GM21360 (cell line): ENCODE measurements around the gene TUBA1A.
"Not testable (repeated sequence)": the region's sequence is repeated elsewhere in the genome, so short reads cannot be mapped to it uniquely, and the experiment has no call there.

ENCODE experiments used
- ATAC-seq: cut with Tn5 transposase; IDR thresholded peaks from one replicate; pipeline ENCODE4 v1.9.1; 2021; ENCODE audit warnings: mild to moderate bottlenecking, moderate library complexity; ENCODE audit not compliant: unreplicated experiment

TUBA1A gene

DNA sequence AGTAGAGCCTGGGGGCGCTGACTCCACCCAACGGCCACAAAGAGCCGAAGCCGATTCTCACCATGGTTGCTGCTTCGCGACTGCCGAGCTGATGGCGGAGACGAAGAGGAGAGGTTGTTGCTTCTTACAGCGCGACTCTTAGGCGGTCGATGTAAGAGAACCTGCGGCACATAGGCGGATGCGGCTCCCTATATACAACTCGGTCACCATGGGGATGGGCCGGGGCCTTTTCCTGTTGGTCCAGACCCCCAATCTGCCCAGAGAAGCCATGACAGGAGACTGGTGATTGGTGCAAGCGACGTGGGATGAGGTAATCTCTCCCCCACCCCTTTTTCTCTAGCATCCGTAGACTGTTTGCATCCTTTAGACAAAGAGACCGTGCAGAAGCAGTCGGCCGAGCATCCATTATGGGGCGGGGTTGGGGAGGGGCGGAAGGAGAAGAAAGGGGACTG is at the start of gene TUBA1A:
Gene TUBA1A (minus strand): TSS at position 165 of the 452 bp plus-strand sequence. CDS start 101 bp downstream, at position 64.
- ATAC-seq, result peak; percentile 86

DNA sequence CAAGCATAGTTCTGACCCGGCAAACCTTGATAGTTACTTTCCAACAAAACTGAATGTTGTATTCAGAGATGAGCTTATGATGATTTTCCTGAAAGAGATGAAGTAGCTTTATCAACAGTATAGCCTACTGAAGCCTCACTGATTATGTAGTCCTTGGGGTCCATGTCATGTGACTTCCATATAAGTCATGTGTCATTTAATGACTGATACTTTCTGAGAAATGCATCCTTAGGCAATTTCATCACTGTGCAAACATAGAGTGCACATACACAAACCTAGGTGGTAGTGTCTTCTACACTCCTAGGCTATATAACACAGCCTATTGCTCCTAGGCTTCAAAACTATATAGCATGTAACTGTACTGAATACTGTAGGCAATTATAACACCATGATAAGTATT is 47.5 kb upstream of the TUBA1A start:
- no peak for ATAC-seq

DNA sequence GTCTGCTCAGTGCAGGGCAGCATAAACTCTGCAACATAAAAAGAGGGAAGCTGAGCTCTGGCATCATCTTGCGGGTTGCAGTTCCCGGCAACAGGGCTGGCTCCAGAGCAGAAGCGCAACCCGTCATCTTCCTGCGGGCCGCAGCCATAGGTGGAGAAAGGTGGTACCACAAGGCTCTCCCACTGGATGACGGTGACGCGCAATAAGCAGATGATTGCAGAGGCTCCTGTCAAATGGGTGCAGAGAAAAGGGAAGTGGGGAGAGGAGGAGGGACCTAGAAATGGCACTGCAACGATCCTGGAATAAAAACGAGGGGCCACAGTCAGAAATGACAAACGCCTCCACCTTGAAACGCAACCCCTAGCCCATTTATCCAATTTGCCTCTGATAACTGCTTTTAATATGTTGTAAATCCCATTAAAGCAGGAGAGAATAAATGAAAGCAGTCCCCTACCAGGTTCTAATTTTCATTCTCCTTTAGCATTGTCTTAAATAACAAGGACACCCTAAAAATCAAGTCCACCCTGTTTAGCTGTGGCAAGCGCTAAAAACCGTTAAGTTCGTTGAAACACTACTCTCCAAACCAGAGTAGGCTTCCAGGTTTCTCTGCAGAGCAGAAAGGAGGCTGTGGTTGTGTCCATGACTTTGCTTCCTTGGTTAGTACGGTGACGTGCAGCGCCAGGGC is 45.1 kb upstream of the TUBA1A start:
- ATAC-seq, result peak; percentile 55

DNA sequence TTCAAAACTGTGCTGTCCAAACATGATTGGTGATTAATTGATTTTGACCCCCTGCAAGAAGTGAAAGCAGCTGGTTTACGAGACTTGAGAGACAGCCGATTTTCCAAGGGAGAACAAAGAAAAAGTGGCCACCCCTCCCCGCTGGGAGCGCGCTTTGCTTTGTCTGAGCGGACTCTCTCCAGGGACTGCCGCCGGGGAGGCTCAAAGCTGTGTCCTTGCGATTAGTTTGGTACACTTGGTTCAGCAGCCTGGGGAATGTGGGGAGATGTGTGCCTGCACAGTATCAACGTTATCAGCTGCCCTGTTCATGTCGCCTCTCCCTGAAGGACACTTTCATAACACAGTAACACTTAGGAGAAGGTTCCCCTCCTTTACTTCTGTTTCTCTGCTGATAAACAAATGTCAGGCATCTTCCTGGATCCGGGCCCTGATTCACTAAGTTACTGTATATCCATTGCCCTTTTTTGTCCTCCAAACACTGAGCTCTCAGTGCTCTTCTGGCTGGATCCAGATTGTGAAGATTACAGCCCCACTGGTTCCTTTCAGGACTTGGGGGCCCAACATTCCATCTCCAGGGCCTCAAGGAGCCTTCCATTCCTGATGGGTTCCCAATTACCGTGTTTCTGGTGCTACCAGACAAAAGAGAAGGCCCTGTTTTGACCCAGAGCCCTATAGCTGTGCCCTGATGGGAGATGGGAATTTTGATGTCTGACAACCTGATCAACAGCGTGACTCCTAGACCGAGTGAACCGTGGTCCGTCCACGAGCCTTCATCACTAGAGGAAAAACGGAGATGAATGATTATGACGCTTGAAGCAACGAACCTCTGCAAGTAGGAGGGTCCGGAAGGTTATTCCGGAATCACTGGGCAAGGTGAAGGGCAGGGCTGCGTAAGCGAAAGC is 44.3 kb upstream of the TUBA1A start:
- no peak for ATAC-seq

DNA sequence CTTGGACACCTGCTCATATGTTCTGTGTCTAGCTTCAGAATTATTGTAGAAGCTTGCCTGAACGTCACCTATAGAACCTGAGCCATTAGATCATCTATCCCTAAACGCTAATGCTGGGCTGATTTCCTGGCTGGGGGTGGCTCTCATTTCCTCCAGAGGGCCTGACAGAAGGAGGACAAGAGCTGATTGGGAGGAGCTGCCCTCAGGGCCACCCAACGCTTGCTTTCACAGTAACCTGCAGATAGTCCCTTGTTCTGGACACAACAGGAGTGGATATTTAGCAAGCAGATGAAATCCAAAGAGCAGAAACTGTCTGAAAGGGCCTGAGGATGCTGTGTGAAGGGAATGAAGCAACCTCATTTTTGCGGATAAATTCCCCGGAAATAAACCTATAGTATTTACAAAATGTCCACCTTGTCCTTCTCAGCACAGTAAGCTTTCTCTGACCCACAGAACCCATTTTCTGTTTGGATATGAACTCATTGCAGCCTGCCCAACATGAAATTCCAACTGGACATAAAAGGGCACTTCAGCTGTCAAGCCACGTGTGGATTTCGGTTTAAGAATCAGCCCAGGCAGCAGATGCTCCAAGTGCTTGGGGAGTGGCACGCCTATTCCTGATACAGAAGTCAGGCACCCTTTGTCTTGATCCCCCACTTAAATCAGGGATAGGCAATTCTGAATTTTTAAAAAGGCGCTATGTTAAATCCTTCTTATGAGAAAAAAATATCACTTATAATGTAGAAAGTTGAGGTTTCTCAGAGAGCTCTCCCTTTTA is 43.2 kb upstream of the TUBA1A start:
- ATAC-seq, result no peak

DNA sequence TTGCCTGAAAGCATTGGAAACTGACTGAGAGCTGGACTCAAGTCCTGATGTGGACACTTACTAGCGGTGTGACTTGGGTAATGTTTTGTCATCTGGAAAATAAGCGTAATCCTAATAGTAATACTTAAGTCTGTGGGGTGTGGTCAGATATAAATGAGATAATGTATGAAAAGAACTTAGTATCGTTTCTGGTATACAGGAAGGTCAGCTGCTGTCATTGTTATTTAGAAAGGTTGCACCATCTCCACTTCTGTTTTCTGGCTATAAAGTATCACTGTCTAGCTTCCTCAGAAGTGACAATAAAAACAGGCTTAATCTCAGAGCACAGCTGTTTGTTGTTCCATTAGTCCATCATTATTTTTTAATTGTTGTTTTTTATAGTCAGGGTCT is 41.9 kb upstream of the TUBA1A start:
- no peak for ATAC-seq

DNA sequence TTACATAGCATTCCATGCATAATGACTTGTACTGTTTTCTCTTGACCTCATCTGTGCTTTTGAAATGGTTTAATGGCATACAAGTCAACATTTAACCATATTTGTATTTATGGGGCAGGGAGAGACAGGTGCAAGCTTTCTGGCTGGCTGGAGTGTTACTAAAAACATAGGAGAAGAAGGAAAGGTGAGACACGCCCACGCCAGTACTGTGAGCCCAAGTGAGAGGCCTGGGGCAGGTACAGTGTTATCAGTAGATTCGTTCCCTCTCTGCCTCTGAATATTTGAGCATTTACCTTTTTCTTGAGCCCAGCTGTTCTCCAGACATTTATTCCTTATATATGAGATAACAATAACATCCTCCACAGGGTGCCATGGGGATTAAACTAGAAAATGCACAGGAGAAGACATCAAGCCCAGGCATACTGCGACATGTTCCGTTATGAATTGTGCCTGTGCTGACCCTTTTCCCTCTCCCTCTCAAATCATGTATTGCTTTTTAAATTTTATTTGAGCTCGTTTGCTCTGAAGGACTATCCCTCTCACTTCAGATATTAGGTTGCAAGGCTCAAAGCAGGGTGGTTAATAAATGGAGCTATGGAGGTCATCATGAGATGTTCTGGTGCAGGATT is 41.4 kb upstream of the TUBA1A start:
- ATAC-seq, result no peak

DNA sequence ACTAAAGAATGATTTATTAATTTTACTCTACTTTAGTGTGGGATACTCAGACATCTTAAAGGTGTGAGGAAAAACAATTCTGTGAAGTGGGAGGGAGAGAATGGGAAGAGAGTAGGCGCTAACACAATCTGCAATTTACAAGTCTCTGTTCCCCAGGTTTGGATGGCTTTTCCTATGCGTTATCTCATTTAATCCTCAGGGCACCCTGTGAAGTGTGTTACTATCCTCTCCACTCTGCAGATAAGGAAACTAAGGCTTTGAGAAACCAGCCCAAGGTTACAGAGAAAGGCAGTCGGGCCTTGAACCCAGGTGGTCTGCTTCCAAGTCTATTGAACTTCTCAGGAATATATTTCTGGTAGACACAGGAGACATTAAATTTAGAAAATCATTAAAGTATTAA is 39.8 kb upstream of the TUBA1A start:
- ATAC-seq, result no peak

DNA sequence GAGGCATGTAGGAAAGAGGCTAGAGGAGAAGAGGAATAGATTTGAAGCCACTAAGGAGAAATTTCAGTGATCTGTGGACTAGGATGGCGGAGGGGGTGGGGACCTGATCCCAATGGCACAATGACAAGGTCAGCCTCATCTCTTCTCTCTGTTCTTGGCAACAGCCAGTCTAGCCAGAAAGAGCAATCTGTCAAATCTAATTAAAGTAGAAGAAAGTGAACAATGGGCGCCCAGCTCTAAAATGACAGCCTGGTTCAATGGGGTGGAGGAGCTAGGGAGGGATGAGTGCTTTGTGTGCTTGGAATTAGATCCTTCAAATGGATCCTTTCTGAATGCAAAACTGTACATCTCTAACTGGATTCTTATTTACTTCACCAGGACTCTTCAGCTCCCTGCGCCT is 38.8 kb upstream of the TUBA1A start:
- no peak for ATAC-seq

DNA sequence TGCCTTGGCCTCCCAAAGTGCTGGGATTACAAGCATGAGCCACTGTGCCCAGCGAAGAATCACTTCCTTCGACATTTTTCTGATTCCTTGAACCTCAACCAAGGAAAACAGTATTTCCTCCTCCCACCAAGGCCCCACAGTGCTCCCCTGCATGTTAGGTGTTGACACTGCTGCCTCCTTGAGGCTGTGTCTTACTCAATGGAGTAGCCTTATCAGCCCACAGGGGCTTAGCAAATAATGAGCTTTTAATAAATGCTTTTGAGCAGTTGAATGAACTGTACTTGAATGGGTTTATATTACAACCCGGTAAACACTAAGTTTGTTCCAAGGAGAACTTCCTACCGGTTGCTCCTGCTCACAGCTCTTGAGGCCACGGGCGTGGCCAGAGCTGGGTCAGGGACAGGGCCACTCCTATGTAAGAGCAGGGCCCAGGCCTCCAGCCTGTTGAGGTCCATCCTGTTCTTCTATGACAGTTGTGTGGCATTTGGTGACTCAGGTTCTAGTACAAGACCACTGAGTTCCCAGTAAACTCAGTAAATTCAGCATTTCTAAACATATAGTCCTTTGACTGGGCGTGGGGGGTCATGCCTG is 36.8 kb upstream of the TUBA1A start:
- no peak for ATAC-seq

DNA sequence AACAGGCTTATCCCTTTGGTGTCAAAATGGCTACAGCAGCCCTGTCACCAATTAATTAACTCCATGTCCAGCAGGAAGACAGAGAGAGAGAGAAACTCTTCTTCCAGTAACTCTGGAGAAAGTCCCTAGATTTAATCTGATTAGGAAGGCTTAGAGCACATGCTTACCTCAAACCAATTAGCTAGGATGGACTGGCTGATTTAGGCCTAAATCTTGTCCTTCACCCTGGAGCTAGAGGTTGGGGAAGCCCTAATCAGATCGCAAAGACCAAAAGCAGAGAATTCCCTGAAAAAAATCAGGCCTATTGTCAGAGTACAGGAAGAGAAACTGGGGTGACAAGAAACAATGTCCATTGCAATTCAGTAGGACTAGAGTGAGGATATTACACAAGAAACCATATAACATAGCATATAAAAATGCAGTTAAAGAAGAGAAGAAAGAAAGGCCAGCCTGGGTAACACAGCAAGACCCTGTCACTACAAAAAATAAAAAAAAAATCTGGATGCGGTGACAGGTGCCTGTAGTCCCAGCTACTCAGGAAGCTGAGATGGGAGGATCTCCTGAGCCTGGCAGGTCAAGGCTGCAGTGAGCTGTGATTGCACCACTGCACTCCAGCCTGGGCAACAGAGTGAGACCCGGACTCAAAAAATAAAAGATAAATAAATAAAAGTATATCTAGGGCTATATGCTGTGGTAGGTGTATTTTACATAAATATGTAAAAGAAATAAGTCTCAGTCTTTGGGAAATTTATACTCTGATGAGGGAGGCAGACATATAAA is 34.9 kb upstream of the TUBA1A start:
- ATAC-seq, result no peak

DNA sequence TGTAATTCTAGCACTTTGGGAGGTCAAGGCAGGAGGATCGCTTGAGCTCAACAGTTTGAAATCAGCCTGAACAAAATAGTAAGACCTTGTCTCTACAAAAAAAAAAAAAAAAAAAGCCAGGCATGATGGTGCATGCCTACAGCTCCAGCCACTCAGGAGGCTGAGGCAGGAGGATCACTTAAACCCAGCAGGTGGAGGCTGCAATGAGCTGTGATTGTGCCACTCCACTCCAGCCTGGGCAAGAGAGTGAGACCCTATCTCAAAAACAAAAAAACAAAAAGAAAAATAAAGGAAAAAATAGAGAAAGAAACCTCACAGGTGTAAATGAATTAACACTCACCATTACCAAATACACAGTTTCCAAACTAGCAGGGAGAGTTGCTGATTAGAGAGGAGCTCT is 34.2 kb upstream of the TUBA1A start:
- no peak for ATAC-seq

DNA sequence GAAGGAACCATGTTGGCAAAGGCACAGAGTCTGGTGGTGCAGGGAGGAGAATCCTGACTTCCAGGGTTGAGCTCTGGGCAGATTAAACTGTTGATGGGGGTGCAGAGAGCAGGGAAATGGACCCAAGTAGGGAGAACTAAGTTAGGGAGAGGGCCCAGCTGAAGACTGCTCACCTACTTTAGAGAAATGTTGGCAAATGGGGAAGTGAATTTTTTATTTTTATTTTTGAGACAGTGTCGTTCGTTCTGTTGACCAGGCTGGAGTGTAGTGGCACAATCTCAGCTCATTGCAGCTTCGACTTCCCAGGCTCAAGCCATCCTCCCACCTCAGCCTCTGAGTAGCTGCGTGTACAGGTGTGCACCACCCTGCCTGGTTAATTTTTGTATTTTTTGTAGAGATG is 32.1 kb upstream of the TUBA1A start:
- no peak for ATAC-seq

DNA sequence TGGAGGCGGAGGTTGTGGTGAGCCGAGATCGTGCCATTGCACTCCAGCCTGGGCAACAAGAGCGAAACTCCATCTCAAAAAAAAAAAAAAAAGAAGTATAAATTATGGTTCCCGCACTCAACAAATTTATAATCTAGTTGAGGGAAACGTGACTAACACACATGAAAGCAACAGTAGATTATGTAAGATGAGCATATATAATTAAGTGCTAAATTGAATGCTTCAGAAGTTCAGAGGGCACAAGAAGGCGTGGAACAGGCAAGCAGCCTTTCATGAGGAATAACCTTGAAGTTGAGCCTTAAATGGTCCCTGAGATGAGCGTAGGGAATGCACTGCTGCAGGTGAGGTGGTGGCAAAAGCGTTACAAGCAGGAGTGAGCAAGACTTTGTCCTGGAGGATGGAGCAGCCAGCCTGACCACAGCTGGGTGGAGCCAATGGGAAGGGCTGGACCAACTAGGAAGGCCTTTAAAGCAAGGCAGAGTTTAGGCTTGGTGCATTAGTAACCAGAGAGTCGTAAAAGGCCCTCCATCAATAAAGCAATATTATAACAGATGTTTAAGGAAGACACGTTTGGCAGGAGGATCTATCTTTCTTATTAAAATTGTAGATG is 30.6 kb upstream of the TUBA1A start:
- ATAC-seq, result no peak

DNA sequence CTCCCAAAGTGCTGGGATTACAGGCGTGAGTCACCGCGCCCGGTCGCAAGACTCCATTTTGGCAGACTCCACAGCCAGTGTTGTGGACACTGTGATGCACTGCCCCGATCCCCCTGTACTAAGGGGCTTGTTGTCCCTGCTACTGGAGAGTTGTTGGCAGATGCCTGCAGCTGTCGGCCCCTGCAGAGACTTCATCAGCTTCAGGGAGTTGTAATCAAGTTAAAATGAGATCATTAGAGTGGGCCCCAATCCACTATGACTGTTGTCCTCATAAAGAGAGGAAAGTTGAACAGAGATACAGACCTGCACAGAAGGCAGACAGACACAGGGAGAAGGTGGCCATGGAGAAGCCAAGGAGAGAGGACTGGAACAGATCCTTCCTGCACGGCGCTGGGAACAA is 23.7 kb upstream of the TUBA1A start:
- no peak for ATAC-seq

DNA sequence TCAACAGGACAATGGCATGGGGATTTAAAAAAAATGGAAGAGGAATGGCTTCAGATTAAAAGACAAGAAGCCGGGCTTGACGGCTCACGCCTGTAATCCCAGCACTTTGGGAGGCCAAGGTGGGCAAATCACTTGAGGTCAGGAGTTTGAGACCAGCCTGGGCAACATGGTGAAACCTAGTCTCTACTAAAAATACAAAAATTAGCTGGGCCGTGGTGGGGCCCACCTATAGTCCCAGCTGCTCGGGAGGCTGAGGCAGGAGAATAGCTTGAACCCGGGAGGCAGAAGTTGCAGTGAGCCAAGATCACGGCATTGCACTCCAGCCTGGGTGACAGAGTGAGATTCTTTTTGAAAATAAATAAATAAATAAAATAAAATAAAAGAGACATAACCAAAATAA is 21.8 kb upstream of the TUBA1A start:
- ATAC-seq, result not testable (repeated sequence)

DNA sequence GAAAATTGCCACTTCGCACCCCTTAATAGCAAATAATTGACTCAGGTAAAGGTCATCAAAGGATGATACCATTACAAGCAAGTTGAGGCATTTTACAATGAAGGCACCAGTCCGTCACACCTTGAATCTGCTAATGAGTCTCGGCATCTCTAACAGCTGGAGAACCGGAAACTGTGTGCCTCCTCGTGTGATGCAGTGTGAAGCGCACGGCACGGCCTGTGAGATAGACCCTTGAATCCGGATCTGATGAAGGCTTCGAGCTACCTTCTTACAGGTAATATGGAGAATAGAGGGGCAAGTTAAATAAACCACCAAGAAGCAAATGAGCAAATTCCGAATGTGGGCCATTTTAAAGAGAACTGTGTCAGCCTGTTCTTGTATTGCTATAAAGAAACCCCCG is 19.8 kb upstream of the TUBA1A start:
- ATAC-seq, result no peak

DNA sequence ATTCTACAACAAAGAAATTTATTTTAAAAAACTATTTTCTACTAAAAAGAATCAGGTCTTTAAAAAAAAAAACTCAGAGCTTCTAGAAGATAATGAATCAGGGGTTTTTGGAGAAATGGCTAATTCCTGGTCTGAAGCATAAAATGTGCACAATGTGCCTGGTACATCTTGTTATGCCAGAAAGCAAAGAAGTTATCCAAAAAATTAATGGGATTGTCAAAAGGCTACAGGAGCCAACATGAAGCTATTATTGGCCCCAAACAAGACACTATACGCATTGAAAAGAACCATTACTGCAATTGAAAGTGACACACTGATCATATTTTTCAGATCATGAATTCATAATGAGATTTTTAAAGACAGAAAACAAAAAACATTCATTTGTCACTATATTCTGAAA is 19.3 kb upstream of the TUBA1A start:
- no peak for ATAC-seq

DNA sequence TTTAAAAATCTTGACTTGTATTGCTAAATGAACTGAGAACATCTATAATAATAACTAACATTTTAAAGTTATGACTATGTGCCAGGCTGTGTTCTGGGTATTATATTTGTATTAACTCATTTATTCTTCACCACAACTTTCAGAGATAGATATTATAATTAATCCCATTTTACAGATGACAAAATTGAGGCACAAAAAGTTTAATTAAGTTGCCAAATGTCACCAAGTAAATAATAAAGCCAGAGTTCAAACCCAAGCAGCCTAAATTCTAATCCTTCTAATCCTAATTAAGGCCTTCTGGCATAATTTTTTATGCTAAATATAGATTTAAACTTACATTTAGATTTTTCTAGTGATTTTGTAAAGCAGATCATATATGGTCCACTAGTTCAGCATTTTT is 17.5 kb upstream of the TUBA1A start:
- no peak for ATAC-seq
